Measurements from ENCODE around the gene CYB5R4.

DNA sequence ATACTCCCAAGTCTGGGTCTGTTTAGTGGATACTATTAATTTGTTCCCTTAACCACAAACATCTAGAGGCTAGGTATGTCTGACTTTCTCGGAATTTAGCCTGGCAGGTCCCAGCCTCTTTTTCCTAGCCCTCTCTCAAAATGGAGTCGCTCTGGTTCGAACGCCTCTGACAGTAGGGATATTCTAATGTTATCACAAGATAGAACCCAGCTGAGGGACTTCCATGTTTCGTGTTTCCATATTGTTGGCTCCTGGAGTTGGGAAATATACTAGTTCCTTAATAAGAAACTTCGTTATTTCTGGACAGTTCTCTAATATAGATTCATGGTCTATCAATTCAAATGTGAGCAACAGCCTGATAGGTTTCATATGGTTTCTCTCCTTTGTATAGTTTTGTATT is 16.4 kb downstream of the CYB5R4 start:
- TF ChIP-seq, protein P1, sequence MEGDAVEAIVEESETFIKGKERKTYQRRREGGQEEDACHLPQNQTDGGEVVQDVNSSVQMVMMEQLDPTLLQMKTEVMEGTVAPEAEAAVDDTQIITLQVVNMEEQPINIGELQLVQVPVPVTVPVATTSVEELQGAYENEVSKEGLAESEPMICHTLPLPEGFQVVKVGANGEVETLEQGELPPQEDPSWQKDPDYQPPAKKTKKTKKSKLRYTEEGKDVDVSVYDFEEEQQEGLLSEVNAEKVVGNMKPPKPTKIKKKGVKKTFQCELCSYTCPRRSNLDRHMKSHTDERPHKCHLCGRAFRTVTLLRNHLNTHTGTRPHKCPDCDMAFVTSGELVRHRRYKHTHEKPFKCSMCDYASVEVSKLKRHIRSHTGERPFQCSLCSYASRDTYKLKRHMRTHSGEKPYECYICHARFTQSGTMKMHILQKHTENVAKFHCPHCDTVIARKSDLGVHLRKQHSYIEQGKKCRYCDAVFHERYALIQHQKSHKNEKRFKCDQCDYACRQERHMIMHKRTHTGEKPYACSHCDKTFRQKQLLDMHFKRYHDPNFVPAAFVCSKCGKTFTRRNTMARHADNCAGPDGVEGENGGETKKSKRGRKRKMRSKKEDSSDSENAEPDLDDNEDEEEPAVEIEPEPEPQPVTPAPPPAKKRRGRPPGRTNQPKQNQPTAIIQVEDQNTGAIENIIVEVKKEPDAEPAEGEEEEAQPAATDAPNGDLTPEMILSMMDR (conservative IDR thresholded peaks at IDR 0.05; ENCODE audit: low read depth, low read length) = no peak
- TF ChIP-seq EZH2 (IDR thresholded peaks at IDR 0.05; ENCODE audit: borderline replicate concordance, low read depth, low read length, poor library complexity, severe bottlenecking) = no peak
